Spleen (tissue), 7 donors: ENCODE measurements around the gene CSTPP1.

ENCODE experiments used
- POLR2A ChIP-seq, 3 donors: fragments of 450-650 bp; IDR thresholded peaks; one replicate each; pipeline ENCODE4 v1.5.1; 2017; ENCODE audit warnings: antibody characterized with exemption in 3 of 3, mild to moderate bottlenecking in 1 of 3
- POLR2AphosphoS5 ChIP-seq, 3 donors: sonication (generic); formaldehyde crosslinking; IDR thresholded peaks; one replicate each; pipeline ENCODE4 v1.5.1; 2017; ENCODE audit warnings: antibody characterized with exemption in 3 of 3
- TF ChIP-seq, protein P1 (sequence below), 11 experiments: fragments of 200-600 bp in 7 of 11; fragments of 450-650 bp in 4 of 11; sonication (generic) in 4 of 11; IDR thresholded peaks in 8 of 11; conservative IDR thresholded peaks in 3 of 11; 1 replicate in 7 of 11; 2 replicates in 4 of 11; pipeline versions ENCODE4 v1.4.0 to v1.8.0; 2016 to 2021; ENCODE audit warnings: antibody characterized with exemption in 11 of 11, inconsistent platforms in 4 of 11, mild to moderate bottlenecking in 1 of 11
- donor health status: DM: no; HTN: no; CAD: no; lungs with moderate emphysema.
- donor health status: DM: no; HTN: no; CAD: no.
- donor health status: DM: no; HTN: no; CAD: no.

- TF ChIP-seq, protein P1, sequence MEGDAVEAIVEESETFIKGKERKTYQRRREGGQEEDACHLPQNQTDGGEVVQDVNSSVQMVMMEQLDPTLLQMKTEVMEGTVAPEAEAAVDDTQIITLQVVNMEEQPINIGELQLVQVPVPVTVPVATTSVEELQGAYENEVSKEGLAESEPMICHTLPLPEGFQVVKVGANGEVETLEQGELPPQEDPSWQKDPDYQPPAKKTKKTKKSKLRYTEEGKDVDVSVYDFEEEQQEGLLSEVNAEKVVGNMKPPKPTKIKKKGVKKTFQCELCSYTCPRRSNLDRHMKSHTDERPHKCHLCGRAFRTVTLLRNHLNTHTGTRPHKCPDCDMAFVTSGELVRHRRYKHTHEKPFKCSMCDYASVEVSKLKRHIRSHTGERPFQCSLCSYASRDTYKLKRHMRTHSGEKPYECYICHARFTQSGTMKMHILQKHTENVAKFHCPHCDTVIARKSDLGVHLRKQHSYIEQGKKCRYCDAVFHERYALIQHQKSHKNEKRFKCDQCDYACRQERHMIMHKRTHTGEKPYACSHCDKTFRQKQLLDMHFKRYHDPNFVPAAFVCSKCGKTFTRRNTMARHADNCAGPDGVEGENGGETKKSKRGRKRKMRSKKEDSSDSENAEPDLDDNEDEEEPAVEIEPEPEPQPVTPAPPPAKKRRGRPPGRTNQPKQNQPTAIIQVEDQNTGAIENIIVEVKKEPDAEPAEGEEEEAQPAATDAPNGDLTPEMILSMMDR (IDR thresholded peaks at IDR 0.05 in 8 of 11, conservative IDR thresholded peaks at IDR 0.05 in 3 of 11): no peak
- TF ChIP-seq POLR2AphosphoS5 (IDR thresholded peaks at IDR 0.05) (peak; percentile 84 to 93 (median 89)), POLR2A (IDR thresholded peaks at IDR 0.05) (no peak)
Observed at GRCh38 chr11:47176328-47177228, 240.0 kb downstream of the CSTPP1 start, which contains the start of gene ARFGAP2.
